GM18498 (cell line): ENCODE results near the gene GPATCH1.
"Not testable (repeated sequence)": the region's sequence is repeated elsewhere in the genome, so short reads cannot be mapped to it uniquely, and the experiment has no call there.

Experiments used
- ATAC-seq: cut with Tn5 transposase; IDR thresholded peaks from one replicate; pipeline ENCODE4 v1.9.1; 2021; ENCODE audit warnings: mild to moderate bottlenecking, moderate library complexity; ENCODE audit not compliant: unreplicated experiment

GPATCH1 gene

DNA sequence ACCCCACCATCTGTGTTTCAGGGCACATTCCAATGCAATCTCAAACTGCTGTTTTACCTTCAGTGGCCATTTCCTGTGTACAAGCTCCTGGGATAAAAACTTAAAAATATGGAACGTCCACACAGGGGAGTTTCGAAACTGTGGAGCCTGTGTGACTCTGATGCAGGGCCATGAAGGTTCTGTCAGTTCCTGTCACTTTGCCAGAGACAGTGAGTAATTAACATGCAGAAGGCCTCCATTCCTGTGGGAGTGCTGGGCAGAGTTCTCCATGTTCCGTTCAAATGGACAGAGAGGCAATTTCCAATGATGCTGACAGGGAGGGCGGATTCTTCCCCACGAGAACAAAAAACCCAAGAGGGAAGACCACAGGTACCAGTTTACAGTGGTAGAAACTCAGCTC lies 75.4 kb downstream of the GPATCH1 start:
- ATAC-seq, result no peak

DNA sequence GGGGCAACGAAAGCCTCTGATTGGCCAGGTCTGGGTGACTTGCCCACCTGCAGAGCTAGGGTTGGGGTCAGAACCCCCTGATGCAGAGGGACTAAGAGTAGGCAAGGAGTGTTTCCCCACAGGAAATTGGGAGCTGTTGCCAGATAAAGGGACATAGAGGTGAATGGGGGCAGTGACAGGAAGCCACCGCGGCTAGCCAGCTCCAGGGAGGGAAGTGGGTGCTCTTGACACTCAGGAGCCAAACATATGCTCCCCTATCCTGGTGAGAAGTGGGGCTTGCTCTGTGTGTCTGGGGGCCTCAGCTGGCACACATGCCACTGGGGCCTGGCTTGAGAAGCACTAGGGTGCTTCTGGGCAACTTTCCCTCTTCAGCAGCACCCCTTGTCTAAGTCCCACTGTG lies 76.9 kb downstream of the GPATCH1 start:
- no peak for ATAC-seq

DNA sequence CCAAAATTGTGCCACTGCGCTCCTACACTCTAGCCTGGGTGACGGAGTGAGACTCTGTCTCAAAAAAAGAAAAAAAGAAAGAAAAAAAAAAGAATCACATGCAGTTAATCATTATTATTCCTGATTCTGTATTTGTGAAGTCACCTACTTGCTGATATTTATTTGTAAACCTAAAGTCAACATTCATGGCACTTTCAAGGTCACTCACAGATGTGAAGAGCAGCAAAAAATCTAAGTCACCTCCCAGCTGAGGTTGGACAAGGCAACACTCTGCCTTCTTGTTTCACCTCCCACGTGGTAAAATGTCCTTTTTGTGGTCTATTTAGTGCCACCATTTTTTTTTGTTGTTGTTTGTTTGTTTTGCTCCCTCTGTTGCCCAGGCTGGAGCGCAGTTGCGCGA lies 77.4 kb downstream of the GPATCH1 start:
- ATAC-seq, result no peak

DNA sequence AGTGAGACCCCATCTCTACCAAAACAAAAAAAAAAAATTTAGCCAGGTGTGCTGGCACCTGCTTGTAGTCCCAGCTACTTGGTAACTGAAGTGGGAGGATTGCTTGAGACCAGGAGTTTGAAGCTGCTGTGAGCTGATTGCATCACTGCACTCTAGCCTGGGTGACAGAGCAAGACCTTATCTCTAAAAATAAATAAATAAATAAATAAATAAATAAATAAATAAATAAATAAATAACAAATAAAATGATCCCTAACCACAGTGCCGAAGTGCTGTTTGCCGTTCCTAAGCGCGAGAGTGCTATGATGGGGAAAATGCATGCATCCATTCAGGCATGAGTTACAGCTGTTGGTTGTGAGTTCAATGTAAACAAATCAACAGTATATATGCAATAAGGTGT lies 78.2 kb downstream of the GPATCH1 start:
- ATAC-seq, result no peak

DNA sequence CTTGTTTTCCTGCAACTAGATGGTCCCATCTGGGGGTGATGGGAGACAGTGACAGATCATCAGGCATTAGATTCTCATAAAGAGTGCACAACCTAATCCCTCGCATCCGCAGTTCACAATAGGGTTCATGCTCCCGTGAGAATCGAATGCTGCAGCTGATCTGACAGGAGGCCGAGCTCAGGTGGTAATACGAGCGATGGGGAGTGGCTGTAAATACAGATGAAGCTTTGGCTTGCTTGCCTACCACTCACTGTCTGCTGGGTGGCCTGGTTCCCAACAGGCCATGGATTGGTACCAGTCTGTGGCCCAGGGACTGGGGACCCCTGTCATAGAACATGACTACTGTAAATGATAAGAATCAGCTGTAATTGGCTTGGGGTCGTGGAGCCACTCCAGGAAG lies 78.9 kb downstream of the GPATCH1 start:
- no peak for ATAC-seq

DNA sequence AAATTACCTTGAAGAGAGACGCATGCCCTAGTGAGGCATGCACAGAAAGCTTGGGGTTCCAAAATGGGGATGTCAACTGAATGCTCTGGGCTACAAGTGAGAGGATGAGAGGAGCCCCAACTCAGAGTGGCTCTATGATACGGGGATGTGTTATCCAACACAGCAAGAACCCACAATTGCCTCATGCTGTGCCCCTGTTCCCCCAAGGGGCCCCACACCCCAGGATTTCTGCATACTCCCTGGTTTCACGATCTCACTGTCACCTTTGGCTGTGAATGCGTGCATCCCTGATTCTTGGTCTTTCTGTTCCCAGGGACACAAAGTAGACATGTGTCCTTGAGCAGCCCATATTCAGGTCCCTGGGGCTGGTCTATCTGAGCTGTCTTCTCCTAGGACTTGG lies 80.2 kb downstream of the GPATCH1 start:
- ATAC-seq, result no peak

DNA sequence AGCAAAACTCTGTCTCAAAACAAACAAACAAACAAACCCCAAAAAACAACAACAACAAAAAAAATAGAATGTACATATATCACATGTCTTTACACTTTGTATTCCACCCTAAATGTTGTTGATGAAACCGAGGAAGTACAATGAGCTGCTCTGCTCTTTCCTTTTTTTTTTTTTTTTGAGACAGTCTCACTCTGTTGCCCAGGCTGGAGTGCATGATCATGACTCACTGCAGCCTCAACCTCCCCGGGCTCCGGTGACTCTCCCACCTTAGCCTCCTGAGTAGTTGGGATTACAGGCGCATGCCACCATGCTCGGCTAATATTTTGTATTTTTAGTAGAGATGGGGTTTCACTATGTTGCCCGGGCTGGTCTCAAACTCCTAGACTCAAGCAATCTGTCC lies 82.5 kb downstream of the GPATCH1 start:
- no peak for ATAC-seq

DNA sequence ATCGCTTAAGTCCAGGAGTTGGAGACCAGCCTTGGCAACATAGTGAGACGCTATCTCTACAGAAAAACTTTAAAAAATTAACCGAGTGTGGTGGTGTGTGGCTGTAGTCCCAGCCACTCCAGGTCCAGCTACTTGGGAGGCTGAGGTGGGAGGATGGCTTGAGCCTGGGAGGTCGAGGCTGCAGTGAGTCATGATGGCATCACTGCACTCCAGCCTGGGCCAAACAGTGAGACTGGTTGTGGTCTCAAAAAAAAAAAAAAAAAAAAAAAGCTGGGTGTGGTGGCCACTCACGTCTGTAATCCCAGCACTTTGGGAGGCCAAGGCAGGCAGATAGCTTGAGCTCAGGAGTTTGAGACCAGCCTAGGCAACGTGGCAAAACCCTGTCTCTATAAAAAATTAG lies 85.1 kb downstream of the GPATCH1 start:
- not testable (repeated sequence) for ATAC-seq

DNA sequence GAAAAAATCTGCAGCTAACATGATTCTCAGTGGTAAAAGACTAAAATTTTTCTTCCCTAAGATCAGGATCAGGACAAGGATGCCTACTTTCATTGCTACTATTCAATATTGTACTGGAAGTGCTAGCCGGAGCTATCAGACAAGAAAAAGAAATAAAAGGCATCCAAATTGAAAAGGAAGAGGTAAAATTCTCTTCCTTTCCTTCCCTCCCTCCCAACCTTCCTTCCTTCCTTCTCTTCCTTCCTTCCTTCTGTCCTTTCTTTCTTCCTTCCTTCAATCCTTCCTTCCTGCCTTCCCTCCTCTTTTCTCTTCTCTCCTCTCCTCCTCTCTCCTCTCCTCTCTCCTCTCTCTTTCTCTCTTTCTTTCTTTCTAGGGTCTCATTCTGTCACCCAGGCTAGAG lies 86.5 kb downstream of the GPATCH1 start:
- no peak for ATAC-seq

DNA sequence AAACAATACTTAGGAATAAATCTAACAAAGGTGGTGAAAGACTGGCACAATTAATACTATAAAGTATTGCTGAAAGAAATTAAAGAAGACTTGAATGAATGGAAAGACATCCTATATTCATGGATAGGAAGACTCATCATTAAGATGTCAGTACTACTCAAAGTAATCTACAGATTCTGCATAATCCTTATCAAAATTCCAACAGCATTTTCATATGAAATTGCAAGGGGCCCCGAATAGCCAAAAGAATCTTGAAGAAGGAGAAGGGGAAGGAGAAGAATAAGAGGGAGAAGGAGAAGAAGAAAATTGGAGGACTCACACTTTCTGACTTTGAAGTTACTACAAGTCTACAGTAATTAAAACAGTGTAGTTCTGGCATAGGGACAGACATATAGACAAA lies 87.5 kb downstream of the GPATCH1 start:
- no peak for ATAC-seq

DNA sequence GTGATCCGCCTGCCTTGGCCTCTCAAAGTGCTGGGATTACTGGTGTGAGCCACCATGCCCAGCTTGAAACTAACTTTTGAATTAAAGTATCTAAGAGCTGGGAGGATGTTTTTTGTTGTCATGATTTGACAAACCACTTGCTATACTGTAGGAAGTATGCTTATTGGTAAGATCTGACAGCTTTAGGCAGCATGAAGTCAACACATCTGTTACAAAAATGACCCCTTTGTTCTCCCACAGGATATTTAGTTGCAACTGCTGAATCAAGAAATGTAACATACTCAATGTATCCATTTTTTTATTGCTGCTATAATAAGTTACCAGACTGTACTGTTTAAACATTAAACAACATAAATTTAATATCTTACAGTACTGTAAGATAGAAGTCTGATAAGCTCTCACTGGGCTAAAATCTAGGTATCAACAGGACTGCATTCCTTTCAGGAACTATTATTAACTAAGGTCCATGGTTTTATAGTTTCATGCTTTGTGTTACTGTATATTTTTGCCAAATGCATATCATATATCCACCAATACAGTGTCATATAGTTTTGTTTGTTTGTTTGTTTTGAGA lies 90.3 kb downstream of the GPATCH1 start:
- no peak for ATAC-seq

DNA sequence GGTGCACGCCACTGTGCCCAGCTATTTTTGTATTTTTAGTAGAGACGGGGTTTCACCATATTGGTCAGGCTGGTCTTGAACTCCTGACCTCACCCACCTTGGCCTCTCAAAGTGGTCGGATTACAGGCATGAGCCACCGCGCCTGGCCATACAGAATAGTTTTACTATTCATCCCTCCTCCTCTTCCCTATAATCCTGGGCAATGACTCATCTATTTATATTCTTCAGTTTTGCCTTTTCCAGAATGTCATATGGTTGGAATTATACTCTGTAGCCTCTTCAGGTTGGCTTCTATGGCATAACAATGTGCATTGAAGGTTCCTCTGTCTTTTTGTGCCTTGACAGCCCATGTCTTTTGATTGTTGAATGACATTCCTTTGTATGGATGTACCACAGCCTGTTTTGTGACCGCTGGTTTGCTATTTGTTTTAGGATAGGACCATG lies 91.0 kb downstream of the GPATCH1 start:
- no peak for ATAC-seq

DNA sequence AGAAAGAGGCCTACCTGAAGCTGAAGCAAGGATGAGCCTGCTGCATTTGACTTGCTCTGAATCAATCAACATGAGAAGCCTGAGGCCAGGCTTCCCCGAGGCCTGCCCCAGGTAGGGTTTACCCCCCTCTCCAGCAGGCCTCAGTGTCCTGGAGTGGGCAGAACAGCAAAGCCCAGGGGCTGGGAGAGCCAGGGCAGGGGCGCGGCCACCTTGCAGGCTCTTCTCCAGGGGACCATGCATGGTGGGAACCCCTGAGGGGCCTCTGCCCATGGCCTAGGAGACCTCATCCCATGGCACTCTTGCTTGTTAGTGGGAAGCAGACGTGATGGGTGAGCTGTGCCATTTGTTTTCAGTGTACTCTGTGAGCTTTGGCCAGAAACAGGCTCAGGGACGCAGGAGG lies 93.2 kb downstream of the GPATCH1 start:
- ATAC-seq, result no peak

DNA sequence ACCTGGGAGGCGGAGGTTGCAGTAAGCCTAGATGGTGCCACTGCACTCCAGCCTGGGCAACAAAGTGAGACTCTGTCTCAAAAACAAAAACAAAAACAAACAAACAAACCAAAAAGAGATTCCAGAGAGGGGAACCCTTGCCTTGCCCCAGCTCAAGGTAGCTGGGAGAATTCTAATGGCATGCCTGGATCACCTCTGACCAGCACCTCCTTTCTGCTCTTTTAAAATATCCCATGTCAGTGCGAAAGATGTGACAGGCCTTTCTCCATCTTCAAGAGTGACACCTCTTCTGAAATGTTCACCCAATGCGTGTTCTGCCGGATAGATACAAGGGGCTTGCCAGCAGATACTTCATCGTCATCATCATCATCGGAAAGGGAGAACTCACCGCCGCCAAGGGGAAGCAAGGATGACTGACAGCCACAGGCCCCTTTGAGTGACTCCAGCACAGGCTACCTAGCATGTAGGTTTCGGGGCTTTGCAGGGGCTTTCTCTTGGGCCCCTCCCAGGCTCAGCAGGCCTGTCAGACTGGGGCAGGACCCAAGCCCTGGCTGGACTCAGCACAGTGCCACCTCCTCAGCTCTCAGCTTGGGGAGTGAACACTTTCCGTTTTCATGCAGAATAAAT lies 94.3 kb downstream of the GPATCH1 start:
- ATAC-seq, result no peak

DNA sequence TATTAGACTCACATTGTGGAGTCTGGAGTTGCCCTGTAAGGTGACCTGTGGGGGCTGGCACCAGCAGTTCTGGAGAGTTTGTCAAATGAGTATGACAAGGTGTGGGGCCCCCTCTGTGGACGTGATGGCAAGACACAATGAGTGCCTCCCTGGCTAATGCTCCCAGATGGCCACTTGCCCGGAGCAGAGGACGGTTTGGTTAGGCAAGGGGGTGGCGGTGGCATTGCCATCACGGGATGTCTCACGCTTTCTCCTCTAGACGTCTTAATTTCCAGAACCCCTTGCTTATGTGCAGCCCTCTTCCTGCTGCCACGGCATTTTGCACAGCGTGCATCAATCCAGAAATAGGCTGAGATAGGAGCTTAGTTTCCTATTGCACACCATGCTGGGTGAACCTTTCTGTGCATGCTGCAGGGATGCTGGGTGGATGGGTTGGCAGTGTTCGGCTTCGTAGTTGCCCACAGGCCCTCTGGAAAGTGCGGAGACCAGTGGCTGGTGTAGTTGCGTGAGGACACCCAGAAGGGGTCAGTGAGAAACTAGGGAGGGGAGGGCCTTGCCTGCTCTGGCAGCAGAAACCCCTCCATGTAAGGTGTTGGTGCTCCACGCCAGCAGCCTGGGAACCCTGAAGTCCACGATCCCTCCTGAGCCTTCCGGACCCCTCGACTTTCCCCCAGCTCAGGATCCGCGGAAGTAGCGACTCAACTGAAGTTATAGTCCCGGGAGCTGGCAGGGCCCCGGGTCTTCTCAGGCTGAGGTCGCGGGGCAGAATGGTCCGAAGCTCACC lies 95.1 kb downstream of the GPATCH1 start:
- peak; percentile 5 for ATAC-seq

DNA sequence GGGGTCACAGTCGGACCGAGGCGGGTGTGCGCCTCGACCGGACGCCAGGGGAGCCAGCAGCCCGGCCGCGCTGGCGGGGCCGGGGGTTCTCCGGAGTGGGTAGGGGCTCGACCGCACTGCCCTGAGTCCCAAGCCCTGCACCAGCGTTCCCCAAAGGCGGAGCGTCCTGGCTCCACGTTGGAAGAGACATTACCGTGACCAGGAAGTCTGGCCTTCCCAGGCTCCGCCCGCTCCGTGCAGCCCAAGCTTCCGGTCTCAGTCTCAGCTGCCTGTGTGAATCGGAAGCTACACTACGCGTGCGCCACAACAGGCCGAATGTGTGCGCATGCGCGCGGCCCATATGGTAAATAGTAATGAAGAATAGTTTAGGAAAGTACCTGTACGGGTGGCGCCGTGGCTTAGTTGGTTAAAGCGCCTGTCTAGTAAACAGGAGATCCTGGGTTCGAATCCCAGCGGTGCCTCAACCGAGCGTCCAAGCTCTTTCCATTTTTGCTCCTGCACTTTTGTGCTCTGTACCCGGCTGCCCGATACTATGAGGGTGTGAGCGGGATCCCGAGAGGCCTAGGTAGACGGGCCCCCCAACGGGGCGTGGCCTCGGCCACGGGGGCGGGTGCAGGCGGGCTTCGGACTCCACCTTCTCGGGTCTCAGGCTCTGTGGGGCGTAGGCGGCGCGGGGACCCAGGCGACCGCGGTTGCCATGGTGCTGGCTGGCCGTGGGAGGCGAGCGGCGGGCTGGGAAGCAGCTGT lies 95.9 kb downstream of the GPATCH1 start:
- ATAC-seq, result peak; percentile 81

DNA sequence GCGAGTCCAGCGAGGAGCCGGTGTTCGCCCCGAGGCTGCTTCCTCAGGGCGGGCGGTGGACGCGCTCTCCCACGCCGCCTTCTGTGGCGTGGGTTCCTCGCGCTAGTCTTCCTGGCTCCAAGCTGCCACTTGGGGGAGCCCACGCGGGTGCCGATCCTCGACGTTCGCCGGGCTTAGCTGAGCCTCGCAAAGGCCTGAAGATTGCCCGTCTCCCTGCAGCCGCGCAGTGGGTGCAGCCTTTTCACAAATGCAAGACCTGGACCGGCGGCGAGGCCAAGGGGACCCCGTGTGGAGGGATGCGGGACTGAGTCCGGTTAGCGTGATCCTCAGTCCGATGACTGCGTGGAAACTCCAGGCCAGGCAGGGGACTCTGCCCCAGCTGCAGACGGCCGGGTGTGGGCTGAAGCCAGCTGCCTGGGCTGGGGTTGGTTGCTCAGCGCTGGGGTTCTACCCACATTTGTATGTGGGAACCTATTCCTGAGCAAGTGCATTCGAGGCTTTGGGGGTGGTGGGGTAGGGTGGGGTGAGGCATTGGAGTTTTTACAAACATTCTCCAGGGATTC lies 96.5 kb downstream of the GPATCH1 start:
- peak; percentile 28 for ATAC-seq
